ENCODE data around the gene DMD. TPM values are rescaled to one million over a fixed set of nuclear protein-coding genes. Genes with fewer than 3 reads are reported as not detected.

DMD gene
- total and polyA plus RNA-seq, 2 of the 8 experiments (the other 6 are each of a cell fraction or from before 2014, with no cell fraction given), result 4.8 to 7.4 TPM

GRCh38 chrX:33178690-33179089 lies 32.7 kb downstream of the DMD start:
- Histone ChIP-seq H3K9me3 (ENCODE audit: insufficient read depth in 2 of 2, low read depth in 1 of 2, low read length in 1 of 2) (no peaks in the 10 kb centered on the region), H4K8ac (ENCODE audit: extremely low read depth, insufficient read depth, low read length) (no peak overlapping the region), H3K23ac (ENCODE audit: insufficient read length) (no peak overlapping the region), H2AFZ (ENCODE audit: low read length) (no peak overlapping the region), H3K23me2 (ENCODE audit: low read depth, low read length) (no peaks in the 10 kb centered on the region), H2BK20ac (ENCODE audit: low read length) (no peak overlapping the region), H3K4me3 (ENCODE audit: extremely low read depth in 1 of 4, insufficient read depth in 2 of 4, low read depth in 3 of 4, low read length in 4 of 4) (no peak overlapping the region), H2AK5ac (ENCODE audit: low read depth, low read length) (no peak overlapping the region), H3K4ac (replicated peaks; ENCODE audit: insufficient read length, low read depth, low read length) (no peak overlapping the region), H4K20me1 (replicated peaks in 1 of 2; ENCODE audit: control insufficient read depth in 1 of 2, insufficient read depth in 2 of 2, low read length in 2 of 2) (no peaks in the 10 kb centered on the region), H2BK15ac (ENCODE audit: low read length) (no peak overlapping the region), H3K56ac (replicated peaks; ENCODE audit: insufficient read length, low read depth, low read length) (no peak overlapping the region), H3K9ac (replicated peaks in 1 of 4; ENCODE audit: extremely low read depth in 1 of 4, low read depth in 3 of 4, low read length in 3 of 4) (no peak overlapping the region), H3K79me2 (ENCODE audit: control insufficient read depth in 1 of 2, insufficient read depth in 2 of 2, low read length in 2 of 2) (no peaks in the 10 kb centered on the region), H3K36me3 (ENCODE audit: control insufficient read depth in 2 of 4, insufficient read depth in 4 of 4, low read length in 3 of 4) (no peaks in the 10 kb centered on the region), H4K5ac (ENCODE audit: insufficient read length, low read depth, low read length) (no peak overlapping the region), H2BK12ac (ENCODE audit: low read depth, low read length) (no peak overlapping the region), H3K27ac (ENCODE audit: low read depth, low read length) (no peak overlapping the region), H3K18ac (ENCODE audit: extremely low read depth, low read length) (no peak overlapping the region), H3K4me2 (ENCODE audit: insufficient read depth in 1 of 2, low read depth in 2 of 2, low read length in 2 of 2) (no peak overlapping the region), H2BK5ac (ENCODE audit: low read depth, low read length) (no peak overlapping the region), H3K27me3 (replicated peaks in 1 of 4; ENCODE audit: control insufficient read depth in 3 of 4, extremely low read depth in 1 of 4, insufficient read depth in 3 of 4, low read length in 3 of 4) (no peaks in the 10 kb centered on the region), H3K14ac (ENCODE audit: insufficient read length) (no peak overlapping the region), H3K79me1 (ENCODE audit: low read depth, low read length) (no peaks in the 10 kb centered on the region), H2BK120ac (replicated peaks; ENCODE audit: low read depth, low read length) (no peak overlapping the region), H3K4me1 (replicated peaks in 1 of 4; ENCODE audit: control insufficient read depth in 3 of 4, insufficient read depth in 4 of 4, low read length in 3 of 4) (peaks cover 0 to 4% (median 0%) of the 10 kb centered on the region in 4 experiments; a peak in 2 of 7 replicates), H4K91ac (replicated peaks; ENCODE audit: insufficient read length, low read length) (no peak overlapping the region)
- FAIRE-seq, result peak; percentile 32
- DNase-seq (ENCODE audit: low read depth in 1 of 2, low spot score in 2 of 2), result no peak
- CTCF ChIA-PET (ENCODE audit: partially characterized antibody), result no interaction called here
- POLR2A ChIA-PET (ENCODE audit: partially characterized antibody), result no interaction called here
- 89% methylated on average over 1 of the region's 1 CpG; no CpG with 5 or more reads in 1 of the 2 experiments for WGBS, 2 experiments (ENCODE audit: extremely low coverage in 1 of 2, insufficient coverage in 1 of 2, insufficient read length in 1 of 2, insufficient replicate concordance in 2 of 2, low coverage in 1 of 2, low lambda C conversion rate in 2 of 2, missing lambda C conversion rate in 1 of 2)
- TF ChIP-seq POLR2A (IDR thresholded peaks at IDR 0.05; ENCODE audit: control extremely low read depth in 1 of 2, low read depth in 2 of 2, low read length in 2 of 2) (no peak), FOSL1 (IDR thresholded peaks at IDR 0.05; ENCODE audit: insufficient read depth, low read depth, low read length) (no peak), TAF7 (optimal IDR thresholded peaks at IDR 0.05; ENCODE audit: borderline replicate concordance, low read depth, low read length) (no peak), RNF2 (IDR thresholded peaks at IDR 0.05; ENCODE audit: borderline replicate concordance, low read depth, low read length, missing control alignments, poor library complexity, severe bottlenecking) (no peak)

Data from H1 (cell line).